Measurements from ENCODE around the gene TXNRD1. TPM values are rescaled to one million over a fixed set of nuclear protein-coding genes. Genes with fewer than 3 reads are reported as not detected.

The TXNRD1 gene
- total and polyA plus RNA-seq, 8 donors: 19.4 to 208 (median 76.8) TPM

DNA sequence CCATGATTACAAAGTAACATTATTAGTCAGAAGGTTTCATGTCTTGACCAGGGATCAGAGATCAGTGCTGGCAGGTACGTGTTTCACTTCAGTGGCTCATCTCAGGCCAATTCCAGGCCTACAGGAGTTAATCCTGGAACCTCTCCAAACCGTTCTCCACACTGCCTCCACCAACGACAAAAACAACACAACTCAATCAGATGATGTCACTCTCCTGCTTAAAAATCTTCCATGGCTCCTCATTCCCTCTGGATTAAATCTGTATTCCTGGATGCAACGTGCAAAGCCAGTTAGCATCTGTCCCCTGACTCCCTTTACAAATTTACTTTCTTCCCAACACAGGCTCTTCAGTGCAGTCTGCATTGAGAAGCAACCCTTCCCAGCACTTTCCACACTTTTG, 34.3 kb upstream of the TXNRD1 start:
- WGBS, 5 donors: 43 to 50% (median 48%) methylated on average over 4 of the region's 4 CpGs
- TF ChIP-seq POLR2A (IDR thresholded peaks at IDR 0.05): no peak
- TF ChIP-seq EP300 (IDR thresholded peaks at IDR 0.05): no peak
- TF ChIP-seq POLR2AphosphoS5 (IDR thresholded peaks at IDR 0.05): no peak
- TF ChIP-seq, protein P1, sequence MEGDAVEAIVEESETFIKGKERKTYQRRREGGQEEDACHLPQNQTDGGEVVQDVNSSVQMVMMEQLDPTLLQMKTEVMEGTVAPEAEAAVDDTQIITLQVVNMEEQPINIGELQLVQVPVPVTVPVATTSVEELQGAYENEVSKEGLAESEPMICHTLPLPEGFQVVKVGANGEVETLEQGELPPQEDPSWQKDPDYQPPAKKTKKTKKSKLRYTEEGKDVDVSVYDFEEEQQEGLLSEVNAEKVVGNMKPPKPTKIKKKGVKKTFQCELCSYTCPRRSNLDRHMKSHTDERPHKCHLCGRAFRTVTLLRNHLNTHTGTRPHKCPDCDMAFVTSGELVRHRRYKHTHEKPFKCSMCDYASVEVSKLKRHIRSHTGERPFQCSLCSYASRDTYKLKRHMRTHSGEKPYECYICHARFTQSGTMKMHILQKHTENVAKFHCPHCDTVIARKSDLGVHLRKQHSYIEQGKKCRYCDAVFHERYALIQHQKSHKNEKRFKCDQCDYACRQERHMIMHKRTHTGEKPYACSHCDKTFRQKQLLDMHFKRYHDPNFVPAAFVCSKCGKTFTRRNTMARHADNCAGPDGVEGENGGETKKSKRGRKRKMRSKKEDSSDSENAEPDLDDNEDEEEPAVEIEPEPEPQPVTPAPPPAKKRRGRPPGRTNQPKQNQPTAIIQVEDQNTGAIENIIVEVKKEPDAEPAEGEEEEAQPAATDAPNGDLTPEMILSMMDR (IDR thresholded peaks at IDR 0.05): no peak
- Histone ChIP-seq H3K4me1 (peaks cover 0 to 46% (median 25%) of the 10 kb centered on the region in 4 donors), H3K27me3 (no peaks in the 10 kb centered on the region), H3K4me3 (no peak overlapping the region), H3K36me3 (no peaks in the 10 kb centered on the region), H3K27ac (peak overlapping the region in 4 of 5 donors; percentile 71 to 89 (median 74)), H3K9me3 (peaks cover 0 to 15% (median 10%) of the 10 kb centered on the region in 4 donors)
- no peak for DNase-seq
- intact Hi-C loops (cut with DNase I; ENCODE audit: low total_unique reads): no loop called here

DNA sequence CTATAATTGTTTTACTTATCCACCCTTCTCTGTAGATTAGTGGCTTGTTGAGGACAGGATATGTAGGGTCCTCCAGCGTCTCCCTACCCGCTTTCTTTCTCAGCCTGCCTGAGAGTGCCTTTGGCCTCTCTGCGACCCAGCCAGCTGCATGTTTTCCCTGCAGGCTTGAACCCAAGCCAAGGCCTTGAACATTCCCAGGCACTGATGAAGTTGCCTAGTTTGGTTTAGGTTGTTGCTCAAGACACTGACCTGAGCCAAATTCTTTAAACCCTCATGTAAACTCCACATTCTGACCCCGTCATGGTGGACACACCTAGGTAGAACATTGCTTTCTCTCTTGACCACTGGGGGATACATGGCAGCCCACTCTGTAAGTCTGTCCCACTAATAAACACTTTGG, 33.4 kb upstream of the TXNRD1 start:
- H3K27me3 ChIP-seq: no peaks in the 10 kb centered on the region
- TF ChIP-seq, protein P1 (IDR thresholded peaks at IDR 0.05): no peak
- TF ChIP-seq POLR2AphosphoS5 (IDR thresholded peaks at IDR 0.05): peak; percentile 74 to 85 (median 82)
- peak; percentile 70 for TF ChIP-seq EP300 (IDR thresholded peaks at IDR 0.05)
- intact Hi-C loops (cut with DNase I; ENCODE audit: low total_unique reads): no loop called here
- no peaks in the 10 kb centered on the region for H3K36me3 ChIP-seq
- H3K27ac ChIP-seq: peak overlapping the region in 4 of 5 donors; percentile 71 to 89 (median 74)
- no peak overlapping the region for H3K4me3 ChIP-seq
- WGBS, 5 donors: 64 to 90% (median 72%) methylated on average over 4 of the region's 4 CpGs
- peaks cover 0 to 44% (median 24%) of the 10 kb centered on the region in 4 donors for H3K4me1 ChIP-seq
- peak; percentile 13 to 49 for DNase-seq
- H3K9me3 ChIP-seq: peaks cover 0 to 15% (median 10%) of the 10 kb centered on the region in 4 donors

DNA sequence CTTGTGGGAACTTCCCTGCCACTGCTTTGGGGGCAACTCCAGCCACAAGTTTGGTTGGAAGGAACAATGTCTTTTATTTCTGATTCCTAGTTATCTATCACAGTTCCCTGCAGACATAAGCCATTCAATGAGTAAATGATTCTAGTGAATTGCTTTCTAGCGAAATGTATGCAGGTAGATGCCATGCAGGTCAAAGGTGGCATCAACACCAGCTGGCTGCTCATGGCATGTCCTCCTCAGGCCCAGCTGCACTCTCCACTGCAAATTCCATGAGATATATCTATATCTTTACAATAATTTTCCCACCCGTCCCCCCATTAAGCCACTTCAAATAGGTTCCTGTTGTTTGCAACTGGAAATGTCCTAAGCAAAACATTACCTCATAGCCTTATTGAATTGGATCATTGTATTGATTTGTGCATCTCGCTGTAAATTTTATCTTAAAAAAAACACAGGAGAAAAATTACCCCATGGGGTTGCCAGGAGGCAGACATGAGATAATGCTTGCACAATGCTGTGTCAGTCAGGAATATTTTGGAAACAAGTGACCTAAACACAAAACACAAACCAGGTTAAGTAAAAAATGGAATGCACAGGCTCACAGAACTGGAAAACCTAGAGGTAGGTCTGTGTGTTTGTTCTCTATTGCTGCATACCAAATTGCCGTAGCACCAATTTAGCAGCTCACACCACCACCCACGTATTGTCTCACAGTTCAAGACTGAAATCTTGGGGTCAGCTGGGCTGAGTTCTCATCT, 32.8 kb upstream of the TXNRD1 start:
- intact Hi-C loops (cut with DNase I; ENCODE audit: low total_unique reads): no loop called here
- TF ChIP-seq POLR2AphosphoS5 (IDR thresholded peaks at IDR 0.05) (no peak), EP300 (IDR thresholded peaks at IDR 0.05) (no peak), POLR2A (IDR thresholded peaks at IDR 0.05) (no peak)
- TF ChIP-seq, protein P1 (IDR thresholded peaks at IDR 0.05): no peak
- H3K4me3 ChIP-seq: no peak overlapping the region
- peaks cover 0 to 41% (median 20%) of the 10 kb centered on the region in 4 donors for H3K4me1 ChIP-seq
- no peaks in the 10 kb centered on the region for H3K36me3 ChIP-seq
- H3K9me3 ChIP-seq: peaks cover 0 to 15% (median 10%) of the 10 kb centered on the region in 4 donors
- H3K27me3 ChIP-seq: no peaks in the 10 kb centered on the region
- H3K27ac ChIP-seq: peak overlapping the region in 4 of 5 donors; percentile 56 to 89 (median 70)
- no peak for DNase-seq
- WGBS, 5 donors: 82 to 89% (median 86%) methylated on average over 5 of the region's 5 CpGs

DNA sequence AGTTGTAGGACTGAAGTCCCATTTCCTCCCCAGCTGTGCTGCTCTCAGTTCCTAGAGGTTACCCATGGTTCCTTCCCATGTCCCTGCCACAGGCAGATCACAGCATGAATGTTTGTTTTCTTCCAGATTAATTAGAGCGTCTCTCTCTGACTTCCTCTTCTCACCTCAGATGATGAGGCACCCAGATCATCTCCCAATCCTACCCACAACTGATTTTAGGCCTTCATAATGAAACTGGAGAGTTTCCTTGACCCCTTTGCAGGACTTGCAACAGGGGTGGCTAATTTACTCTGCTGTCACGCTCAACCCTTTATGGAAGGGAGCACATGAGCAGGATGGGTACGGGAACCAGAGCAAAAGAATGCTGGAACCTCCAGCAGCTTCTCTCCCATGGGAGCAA, 32.1 kb upstream of the TXNRD1 start:
- intact Hi-C loops (cut with DNase I; ENCODE audit: low total_unique reads): no loop called here
- H3K4me1 ChIP-seq: peaks cover 0 to 35% (median 14%) of the 10 kb centered on the region in 4 donors
- WGBS, 5 donors: 88 to 92% (median 92%) methylated on average over 3 of the region's 3 CpGs
- no peak overlapping the region for H3K4me3 ChIP-seq
- H3K27me3 ChIP-seq: no peaks in the 10 kb centered on the region
- TF ChIP-seq, protein P1 (IDR thresholded peaks at IDR 0.05): no peak
- TF ChIP-seq POLR2AphosphoS5 (IDR thresholded peaks at IDR 0.05): no peak
- no peak for TF ChIP-seq EP300 (IDR thresholded peaks at IDR 0.05)
- no peak for TF ChIP-seq POLR2A (IDR thresholded peaks at IDR 0.05)
- H3K9me3 ChIP-seq: peaks cover 0 to 15% (median 10%) of the 10 kb centered on the region in 4 donors
- peak overlapping the region in 2 of 5 donors; percentile 8 to 89 for H3K27ac ChIP-seq
- H3K36me3 ChIP-seq: no peaks in the 10 kb centered on the region
- DNase-seq: no peak
